Measurements from ENCODE around the gene MYOM1. TPM values are rescaled to one million over a fixed set of nuclear protein-coding genes. Genes with fewer than 3 reads are reported as not detected.

Gene MYOM1
- total RNA-seq, 4 donors from 2014 or later = 0.67 to 2.1 (median 1.5) TPM

DNA sequence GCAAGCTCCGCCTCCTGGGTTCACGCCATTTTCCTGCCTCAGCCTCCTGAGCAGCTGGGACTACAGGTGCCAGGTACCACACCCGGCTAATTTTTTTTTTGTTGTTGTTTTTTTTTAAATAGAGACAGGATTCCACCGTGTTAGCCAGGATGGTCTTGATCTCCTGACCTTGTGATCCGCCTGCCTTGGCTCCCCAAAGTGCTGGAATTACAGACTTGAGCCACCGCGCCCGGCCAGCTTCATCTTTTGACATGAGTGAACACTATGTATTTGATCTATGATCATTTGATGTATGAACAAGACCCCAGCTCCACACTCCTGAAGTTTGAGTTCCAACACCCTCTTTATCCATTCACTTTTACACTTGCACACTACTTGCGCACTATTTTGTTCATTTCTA, 163.5 kb downstream of the MYOM1 start:
- TF ChIP-seq, protein P1, sequence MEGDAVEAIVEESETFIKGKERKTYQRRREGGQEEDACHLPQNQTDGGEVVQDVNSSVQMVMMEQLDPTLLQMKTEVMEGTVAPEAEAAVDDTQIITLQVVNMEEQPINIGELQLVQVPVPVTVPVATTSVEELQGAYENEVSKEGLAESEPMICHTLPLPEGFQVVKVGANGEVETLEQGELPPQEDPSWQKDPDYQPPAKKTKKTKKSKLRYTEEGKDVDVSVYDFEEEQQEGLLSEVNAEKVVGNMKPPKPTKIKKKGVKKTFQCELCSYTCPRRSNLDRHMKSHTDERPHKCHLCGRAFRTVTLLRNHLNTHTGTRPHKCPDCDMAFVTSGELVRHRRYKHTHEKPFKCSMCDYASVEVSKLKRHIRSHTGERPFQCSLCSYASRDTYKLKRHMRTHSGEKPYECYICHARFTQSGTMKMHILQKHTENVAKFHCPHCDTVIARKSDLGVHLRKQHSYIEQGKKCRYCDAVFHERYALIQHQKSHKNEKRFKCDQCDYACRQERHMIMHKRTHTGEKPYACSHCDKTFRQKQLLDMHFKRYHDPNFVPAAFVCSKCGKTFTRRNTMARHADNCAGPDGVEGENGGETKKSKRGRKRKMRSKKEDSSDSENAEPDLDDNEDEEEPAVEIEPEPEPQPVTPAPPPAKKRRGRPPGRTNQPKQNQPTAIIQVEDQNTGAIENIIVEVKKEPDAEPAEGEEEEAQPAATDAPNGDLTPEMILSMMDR (IDR thresholded peaks at IDR 0.05) = no peak
- TF ChIP-seq POLR2A (IDR thresholded peaks at IDR 0.05) = no peak
- WGBS, 2 donors = 76 to 79% methylated on average over 9 of the region's 9 CpGs
- H3K4me3 ChIP-seq (ENCODE audit: low read depth, poor library complexity, severe bottlenecking) = no peak overlapping the region
- peak in 1 of 2 donors; percentile 80 for DNase-seq (ENCODE audit: low spot score in 2 of 2)
- intact Hi-C loops (cut with DNase I; ENCODE audit: low total_unique reads) = no loop called here

DNA sequence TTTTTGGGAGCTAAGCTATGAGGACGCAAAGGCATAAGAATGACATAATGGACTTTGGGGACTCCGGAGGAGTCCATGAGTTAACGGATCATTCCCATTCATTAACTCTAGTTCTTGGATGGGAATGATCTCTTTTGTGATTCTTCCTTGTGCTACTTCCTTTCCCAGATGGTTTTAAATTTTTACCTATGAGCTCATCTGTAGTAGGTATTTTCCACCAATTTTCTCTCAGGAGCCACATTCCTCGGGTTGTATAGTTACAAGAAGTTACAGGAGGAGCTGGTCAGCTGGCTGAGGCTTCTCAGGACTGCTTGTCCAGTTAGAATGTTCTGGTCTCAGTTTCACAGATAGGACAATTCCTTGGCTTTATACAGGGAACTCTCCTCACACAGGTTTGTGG, 164.0 kb downstream of the MYOM1 start:
- H3K4me3 ChIP-seq (ENCODE audit: low read depth, poor library complexity, severe bottlenecking) = no peak overlapping the region
- TF ChIP-seq POLR2A (IDR thresholded peaks at IDR 0.05) = no peak
- TF ChIP-seq, protein P1 (IDR thresholded peaks at IDR 0.05) = no peak
- intact Hi-C loops (cut with DNase I; ENCODE audit: low total_unique reads) = no loop called here
- 57 to 59% methylated on average over 4 of the region's 4 CpGs for WGBS, 2 donors
- DNase-seq (ENCODE audit: low spot score in 2 of 2) = no peak

DNA sequence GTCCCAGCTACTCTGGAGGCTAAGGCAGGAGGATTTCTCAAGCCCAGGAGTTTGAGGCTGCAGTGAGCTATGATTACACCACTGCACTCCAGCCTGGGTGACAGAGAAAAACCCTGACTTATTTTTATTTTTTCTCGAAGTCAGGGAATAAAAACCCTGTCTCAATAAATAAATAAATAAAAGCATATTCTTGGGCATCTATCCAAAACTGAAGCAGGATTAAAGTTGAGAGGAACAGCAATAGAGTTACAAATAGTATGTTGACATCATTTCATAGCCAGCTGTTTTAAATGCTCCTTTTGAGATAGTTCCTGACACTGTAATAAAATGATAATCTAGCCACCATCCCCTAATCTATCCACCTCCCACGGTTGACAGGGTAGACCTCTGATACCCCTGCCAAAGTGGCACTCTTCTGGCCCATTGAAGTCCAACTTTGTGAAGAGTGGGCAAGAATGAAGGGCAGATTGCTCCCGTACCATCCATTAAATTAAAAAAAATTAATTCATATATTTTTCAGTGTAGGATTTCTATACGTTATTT, 164.5 kb downstream of the MYOM1 start:
- H3K4me3 ChIP-seq (ENCODE audit: low read depth, poor library complexity, severe bottlenecking) = no peak overlapping the region
- intact Hi-C loops (cut with DNase I; ENCODE audit: low total_unique reads) = no loop called here
- 46 to 57% methylated on average over 4 of the region's 4 CpGs for WGBS, 2 donors
- peak in 1 of 2 donors; percentile 17 for DNase-seq (ENCODE audit: low spot score in 2 of 2)
- TF ChIP-seq POLR2A (IDR thresholded peaks at IDR 0.05) = no peak
- TF ChIP-seq, protein P1 (IDR thresholded peaks at IDR 0.05) = no peak

DNA sequence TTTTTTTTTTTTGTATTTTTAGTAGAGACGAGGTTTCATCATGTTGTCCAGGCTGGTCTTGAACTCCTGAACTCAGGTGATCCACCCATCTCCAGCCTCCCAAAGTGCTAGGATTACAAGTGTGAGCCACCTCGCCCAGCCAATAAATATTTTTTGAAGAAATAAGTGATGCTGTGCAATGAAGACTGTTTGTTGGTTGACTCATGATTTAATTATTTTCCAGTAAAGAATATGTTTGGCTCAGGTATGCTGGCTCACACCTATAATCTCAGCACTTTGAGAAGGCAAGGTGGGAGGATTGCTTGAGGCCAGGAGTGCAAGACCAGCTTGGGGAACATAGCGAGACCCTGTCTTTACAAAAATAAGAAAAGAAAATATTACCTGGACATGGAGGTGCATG, 165.0 kb downstream of the MYOM1 start:
- intact Hi-C loops (cut with DNase I; ENCODE audit: low total_unique reads) = no loop called here
- WGBS, 2 donors = 75 to 81% methylated on average over 3 of the region's 3 CpGs
- DNase-seq (ENCODE audit: low spot score in 2 of 2) = peak in 1 of 2 donors; percentile 43

DNA sequence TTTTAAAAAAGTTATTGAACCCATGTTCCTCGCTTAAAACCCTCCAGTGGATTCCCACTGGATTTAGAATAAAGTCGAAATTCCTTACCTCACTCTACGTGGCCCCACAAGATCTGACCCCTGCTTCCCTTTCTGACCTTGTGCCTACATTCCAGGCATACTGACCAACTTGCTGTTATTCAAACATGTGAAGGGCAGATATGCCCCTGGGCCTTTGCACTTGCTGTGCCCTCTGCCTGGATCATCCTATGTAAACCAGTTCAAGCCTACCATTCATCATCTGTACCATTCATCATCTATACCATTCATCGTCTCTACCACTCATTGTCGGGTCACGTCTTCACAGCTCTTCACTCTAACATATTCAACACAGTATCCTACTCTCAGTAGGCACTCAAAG, 165.6 kb downstream of the MYOM1 start:
- TF ChIP-seq POLR2A (IDR thresholded peaks at IDR 0.05) = no peak
- TF ChIP-seq, protein P1 (IDR thresholded peaks at IDR 0.05) = no peak
- intact Hi-C loops (cut with DNase I; ENCODE audit: low total_unique reads) = no loop called here
- no peak overlapping the region for H3K4me3 ChIP-seq (ENCODE audit: low read depth, poor library complexity, severe bottlenecking)
- WGBS, 2 donors = 92 to 95% methylated on average over 6 of the region's 6 CpGs
- peak in 1 of 2 donors; percentile 2 for DNase-seq (ENCODE audit: low spot score in 2 of 2)

More for the DNA sequence above, 165.0 kb downstream of the MYOM1 start:
- no peak overlapping the region for H3K4me3 ChIP-seq (ENCODE audit: low read depth, poor library complexity, severe bottlenecking)
- TF ChIP-seq, protein P1 (IDR thresholded peaks at IDR 0.05) = no peak
- no peak for TF ChIP-seq POLR2A (IDR thresholded peaks at IDR 0.05)

DNA sequence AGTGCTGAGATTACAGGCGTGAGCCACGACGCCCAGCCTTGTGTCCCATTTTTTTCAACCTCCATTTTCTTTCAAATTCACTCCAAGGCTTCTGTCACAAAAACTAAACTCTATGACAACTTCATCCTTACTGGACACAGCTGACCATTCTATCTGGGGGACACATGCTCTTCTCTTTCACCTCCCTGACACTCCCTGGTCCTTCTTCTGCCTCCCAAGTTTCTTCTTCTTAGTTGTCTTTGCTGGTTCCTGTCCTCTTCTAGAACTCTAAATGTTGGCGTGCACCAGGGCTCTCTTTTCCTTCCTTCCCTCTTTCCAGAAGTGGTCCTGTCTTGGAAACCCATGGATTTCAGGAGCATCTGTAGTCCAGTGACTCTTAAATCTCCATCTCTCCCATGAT, 166.7 kb downstream of the MYOM1 start:
- no peak overlapping the region for H3K4me3 ChIP-seq (ENCODE audit: low read depth, poor library complexity, severe bottlenecking)
- 99 to 100% methylated on average over 4 of the region's 4 CpGs for WGBS, 2 donors
- intact Hi-C loops (cut with DNase I; ENCODE audit: low total_unique reads) = no loop called here
- TF ChIP-seq POLR2A (IDR thresholded peaks at IDR 0.05) = no peak
- TF ChIP-seq, protein P1 (IDR thresholded peaks at IDR 0.05) = no peak
- peak in 1 of 2 donors; percentile 7 for DNase-seq (ENCODE audit: low spot score in 2 of 2)
